ENCODE data around the gene RBM34.
"Not testable (repeated sequence)": the region's sequence is repeated elsewhere in the genome, so short reads cannot be mapped to it uniquely, and the experiment has no call there.

DNA sequence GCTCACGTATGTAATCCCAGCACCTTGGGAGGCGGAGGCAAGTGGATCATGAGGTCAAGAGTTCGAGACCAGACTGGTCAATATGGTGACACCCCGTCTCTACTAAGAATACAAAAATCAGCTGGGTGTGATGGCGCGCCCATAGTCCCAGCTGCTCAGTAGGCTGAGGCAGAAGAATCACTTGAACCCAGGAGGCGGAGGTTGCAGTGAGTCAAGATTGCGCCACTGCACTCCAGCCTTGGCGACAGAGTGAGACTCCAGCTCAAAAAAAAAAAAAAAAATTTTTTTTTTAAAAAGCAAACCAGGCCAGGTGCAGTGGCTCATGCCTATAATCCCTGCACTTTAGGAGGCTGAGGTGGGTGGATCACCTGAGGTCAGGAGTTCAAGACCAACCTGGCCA is 1.8 kb downstream of the RBM34 start:
- TF ChIP-seq, protein P1, sequence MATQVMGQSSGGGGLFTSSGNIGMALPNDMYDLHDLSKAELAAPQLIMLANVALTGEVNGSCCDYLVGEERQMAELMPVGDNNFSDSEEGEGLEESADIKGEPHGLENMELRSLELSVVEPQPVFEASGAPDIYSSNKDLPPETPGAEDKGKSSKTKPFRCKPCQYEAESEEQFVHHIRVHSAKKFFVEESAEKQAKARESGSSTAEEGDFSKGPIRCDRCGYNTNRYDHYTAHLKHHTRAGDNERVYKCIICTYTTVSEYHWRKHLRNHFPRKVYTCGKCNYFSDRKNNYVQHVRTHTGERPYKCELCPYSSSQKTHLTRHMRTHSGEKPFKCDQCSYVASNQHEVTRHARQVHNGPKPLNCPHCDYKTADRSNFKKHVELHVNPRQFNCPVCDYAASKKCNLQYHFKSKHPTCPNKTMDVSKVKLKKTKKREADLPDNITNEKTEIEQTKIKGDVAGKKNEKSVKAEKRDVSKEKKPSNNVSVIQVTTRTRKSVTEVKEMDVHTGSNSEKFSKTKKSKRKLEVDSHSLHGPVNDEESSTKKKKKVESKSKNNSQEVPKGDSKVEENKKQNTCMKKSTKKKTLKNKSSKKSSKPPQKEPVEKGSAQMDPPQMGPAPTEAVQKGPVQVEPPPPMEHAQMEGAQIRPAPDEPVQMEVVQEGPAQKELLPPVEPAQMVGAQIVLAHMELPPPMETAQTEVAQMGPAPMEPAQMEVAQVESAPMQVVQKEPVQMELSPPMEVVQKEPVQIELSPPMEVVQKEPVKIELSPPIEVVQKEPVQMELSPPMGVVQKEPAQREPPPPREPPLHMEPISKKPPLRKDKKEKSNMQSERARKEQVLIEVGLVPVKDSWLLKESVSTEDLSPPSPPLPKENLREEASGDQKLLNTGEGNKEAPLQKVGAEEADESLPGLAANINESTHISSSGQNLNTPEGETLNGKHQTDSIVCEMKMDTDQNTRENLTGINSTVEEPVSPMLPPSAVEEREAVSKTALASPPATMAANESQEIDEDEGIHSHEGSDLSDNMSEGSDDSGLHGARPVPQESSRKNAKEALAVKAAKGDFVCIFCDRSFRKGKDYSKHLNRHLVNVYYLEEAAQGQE (IDR thresholded peaks at IDR 0.05; ENCODE audit: insufficient replicate concordance, low read depth): not testable (repeated sequence)
- TF ChIP-seq, protein P2, sequence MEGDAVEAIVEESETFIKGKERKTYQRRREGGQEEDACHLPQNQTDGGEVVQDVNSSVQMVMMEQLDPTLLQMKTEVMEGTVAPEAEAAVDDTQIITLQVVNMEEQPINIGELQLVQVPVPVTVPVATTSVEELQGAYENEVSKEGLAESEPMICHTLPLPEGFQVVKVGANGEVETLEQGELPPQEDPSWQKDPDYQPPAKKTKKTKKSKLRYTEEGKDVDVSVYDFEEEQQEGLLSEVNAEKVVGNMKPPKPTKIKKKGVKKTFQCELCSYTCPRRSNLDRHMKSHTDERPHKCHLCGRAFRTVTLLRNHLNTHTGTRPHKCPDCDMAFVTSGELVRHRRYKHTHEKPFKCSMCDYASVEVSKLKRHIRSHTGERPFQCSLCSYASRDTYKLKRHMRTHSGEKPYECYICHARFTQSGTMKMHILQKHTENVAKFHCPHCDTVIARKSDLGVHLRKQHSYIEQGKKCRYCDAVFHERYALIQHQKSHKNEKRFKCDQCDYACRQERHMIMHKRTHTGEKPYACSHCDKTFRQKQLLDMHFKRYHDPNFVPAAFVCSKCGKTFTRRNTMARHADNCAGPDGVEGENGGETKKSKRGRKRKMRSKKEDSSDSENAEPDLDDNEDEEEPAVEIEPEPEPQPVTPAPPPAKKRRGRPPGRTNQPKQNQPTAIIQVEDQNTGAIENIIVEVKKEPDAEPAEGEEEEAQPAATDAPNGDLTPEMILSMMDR (IDR thresholded peaks at IDR 0.05; ENCODE audit: insufficient read depth, low read length): not testable (repeated sequence)
